Myocyte (in vitro differentiated cells): ENCODE data around the gene GPR34. TPM values are rescaled to one million over a fixed set of nuclear protein-coding genes. Genes with fewer than 3 reads are reported as not detected.
"Not testable (repeated sequence)": the region's sequence is repeated elsewhere in the genome, so short reads cannot be mapped to it uniquely, and the experiment has no call there.

ENCODE experiments used
- DNase-seq: peaks from one replicate; pipeline ENCODE4 v3.0.0-alpha.2; 2012; ENCODE audit warnings: low read depth
- total RNA-seq: library from RNA; depleted of rRNA; stranded (reverse); fragments of >200 nt; gene quantifications from 2 replicates; pipeline ENCODE4 v1.2.3, GENCODE V29; 2014

The GPR34 gene
- total RNA-seq, 1 donor from 2014 or later, result 0.21 TPM

GRCh38 chrX:41692162-41692749 is 3.5 kb downstream of the GPR34 start:
- peak; percentile 49 for DNase-seq

GRCh38 chrX:41693024-41693423 is 4.3 kb downstream of the GPR34 start:
- DNase-seq, result no peak

- DNase-seq, result peak; percentile 37
These were observed 6.7 kb downstream of the GPR34 start for GRCh38 chrX:41695426-41695825.

- no peak for DNase-seq
These were observed 14.8 kb downstream of the GPR34 start for GRCh38 chrX:41703574-41704029.

- no peak for DNase-seq
These were observed 16.3 kb downstream of the GPR34 start for GRCh38 chrX:41705042-41705441.

GRCh38 chrX:41705680-41706374 is 17.1 kb downstream of the GPR34 start:
- no peak for DNase-seq

- DNase-seq, result no peak
These were observed 18.4 kb downstream of the GPR34 start for GRCh38 chrX:41707218-41707617.

- DNase-seq, result no peak
These were observed 19.7 kb downstream of the GPR34 start for GRCh38 chrX:41708486-41708885.

- DNase-seq, result peak; percentile 20
These were observed 22.4 kb downstream of the GPR34 start for GRCh38 chrX:41711021-41711667.

- DNase-seq, result no peak
These were observed 27.4 kb downstream of the GPR34 start for GRCh38 chrX:41716222-41716621.

GRCh38 chrX:41716767-41717473 is 28.1 kb downstream of the GPR34 start:
- no peak for DNase-seq

GRCh38 chrX:41718481-41719235 is 29.9 kb downstream of the GPR34 start:
- DNase-seq, result no peak

GRCh38 chrX:41719610-41720009 is 30.8 kb downstream of the GPR34 start:
- not testable (repeated sequence) for DNase-seq

- peak; percentile 20 for DNase-seq
These were observed 31.5 kb downstream of the GPR34 start for GRCh38 chrX:41720125-41720779.

- no peak for DNase-seq
These were observed 32.8 kb downstream of the GPR34 start for GRCh38 chrX:41721590-41721989.

- no peak for DNase-seq
These were observed 33.4 kb downstream of the GPR34 start for GRCh38 chrX:41722214-41722613.

GRCh38 chrX:41722816-41723618 is 34.2 kb downstream of the GPR34 start:
- DNase-seq, result no peak

GRCh38 chrX:41723826-41724225 is 35.1 kb downstream of the GPR34 start, which contains the start of gene GPR82:
TSS of gene GPR82 (plus strand) at chrX:41724181. CDS start at chrX:41727027, 2,846 bp downstream.
- DNase-seq, result no peak

- no peak for DNase-seq
These were observed 39.4 kb downstream of the GPR34 start for GRCh38 chrX:41728125-41728524.

- DNase-seq, result peak; percentile 22
These were observed 41.3 kb downstream of the GPR34 start for GRCh38 chrX:41730081-41730480.
